ENCODE measurements around the gene LSAMP. TPM values are rescaled to one million over a fixed set of nuclear protein-coding genes. Genes with fewer than 3 reads are reported as not detected.
A peak's percentile ranks its signal among the peaks of the same experiment; 100 is the strongest.

Gene LSAMP
- total RNA-seq, 1 experiment from 2014 or later: 10.1 TPM

DNA sequence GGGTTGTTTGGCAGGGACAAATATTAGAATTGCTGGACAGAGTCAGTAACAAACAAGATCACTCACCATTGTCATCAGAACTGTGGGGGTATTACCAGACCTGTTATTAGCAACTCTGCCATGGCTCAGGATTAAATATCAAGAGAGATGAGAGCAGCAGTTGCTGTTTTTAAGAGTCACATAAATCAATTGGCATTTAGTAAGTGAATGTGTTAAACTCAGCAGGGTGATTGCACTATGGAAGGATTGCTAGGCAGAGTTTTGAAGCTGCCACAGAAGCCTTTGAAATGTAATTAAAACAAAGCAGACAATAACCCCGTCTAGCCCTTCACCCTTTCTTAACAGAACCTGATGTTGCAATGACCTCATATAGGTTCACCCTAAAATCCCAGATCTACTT lies 583.2 kb downstream of the LSAMP start:
- BruUV-seq (replicated peaks): no TSS peak
- POLR2A ChIA-PET (ENCODE audit: low non-redundant PET): interaction anchor here (1.1 kb wide), 1 partner anchor 23 kb away, joined by 14 read pairs; no protein-coding TSS in a partner anchor
- intact Hi-C loops (cut with micrococcal nuclease; ENCODE audit: unreplicated experiment): loop anchor here (1.0 to 10.0 kb wide), 3 partner anchors 60 to 897 kb away; no protein-coding TSS in a partner anchor
- Histone ChIP-seq H3K4me1 (ENCODE audit: insufficient read depth, low read length, poor library complexity, severe bottlenecking) (peaks cover 77% of the 10 kb centered on the region), H3K36me3 (ENCODE audit: insufficient read depth, low read length, poor library complexity, severe bottlenecking) (no peaks in the 10 kb centered on the region), H3K27me3 (replicated peaks; ENCODE audit: insufficient read depth, low read depth, low read length, poor library complexity) (no peaks in the 10 kb centered on the region), H3K4me3 (ENCODE audit: low read depth, low read length, poor library complexity, severe bottlenecking) (peak overlapping the region; percentile 6), H3K9me3 (ENCODE audit: low read depth, low read length, poor library complexity, severe bottlenecking) (no peaks in the 10 kb centered on the region), H3K27ac (ENCODE audit: low read depth, low read length, poor library complexity, severe bottlenecking) (peak overlapping the region; percentile 100)
- CTCF ChIA-PET: interaction anchor here (0.8 kb wide), 1 partner anchor 23 kb away, joined by 4 read pairs; no protein-coding TSS in a partner anchor
- peak; percentile 93 for DNase-seq (ENCODE audit: low spot score)
- no peak for TF ChIP-seq EZH2 (IDR thresholded peaks at IDR 0.05; ENCODE audit: borderline replicate concordance, low read depth, low read length, poor library complexity, severe bottlenecking)
- TF ChIP-seq, protein P1, sequence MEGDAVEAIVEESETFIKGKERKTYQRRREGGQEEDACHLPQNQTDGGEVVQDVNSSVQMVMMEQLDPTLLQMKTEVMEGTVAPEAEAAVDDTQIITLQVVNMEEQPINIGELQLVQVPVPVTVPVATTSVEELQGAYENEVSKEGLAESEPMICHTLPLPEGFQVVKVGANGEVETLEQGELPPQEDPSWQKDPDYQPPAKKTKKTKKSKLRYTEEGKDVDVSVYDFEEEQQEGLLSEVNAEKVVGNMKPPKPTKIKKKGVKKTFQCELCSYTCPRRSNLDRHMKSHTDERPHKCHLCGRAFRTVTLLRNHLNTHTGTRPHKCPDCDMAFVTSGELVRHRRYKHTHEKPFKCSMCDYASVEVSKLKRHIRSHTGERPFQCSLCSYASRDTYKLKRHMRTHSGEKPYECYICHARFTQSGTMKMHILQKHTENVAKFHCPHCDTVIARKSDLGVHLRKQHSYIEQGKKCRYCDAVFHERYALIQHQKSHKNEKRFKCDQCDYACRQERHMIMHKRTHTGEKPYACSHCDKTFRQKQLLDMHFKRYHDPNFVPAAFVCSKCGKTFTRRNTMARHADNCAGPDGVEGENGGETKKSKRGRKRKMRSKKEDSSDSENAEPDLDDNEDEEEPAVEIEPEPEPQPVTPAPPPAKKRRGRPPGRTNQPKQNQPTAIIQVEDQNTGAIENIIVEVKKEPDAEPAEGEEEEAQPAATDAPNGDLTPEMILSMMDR (conservative IDR thresholded peaks at IDR 0.05; ENCODE audit: low read depth, low read length): no peak

- TF ChIP-seq, protein P1 (conservative IDR thresholded peaks at IDR 0.05; ENCODE audit: low read depth, low read length): peak; percentile 44
- no peak for TF ChIP-seq EZH2 (IDR thresholded peaks at IDR 0.05; ENCODE audit: borderline replicate concordance, low read depth, low read length, poor library complexity, severe bottlenecking)
- ChIA-PET CTCF (interaction anchor here (0.8 kb wide), 1 partner anchor 22 kb away, joined by 4 read pairs; no protein-coding TSS in a partner anchor), POLR2A (ENCODE audit: low non-redundant PET) (interaction anchor here (2.2 kb wide), 1 partner anchor 22 kb away, joined by 12 read pairs; no protein-coding TSS in a partner anchor)
- Histone ChIP-seq H3K4me1 (ENCODE audit: insufficient read depth, low read length, poor library complexity, severe bottlenecking) (peaks cover 86% of the 10 kb centered on the region), H3K36me3 (ENCODE audit: insufficient read depth, low read length, poor library complexity, severe bottlenecking) (no peaks in the 10 kb centered on the region), H3K4me3 (ENCODE audit: low read depth, low read length, poor library complexity, severe bottlenecking) (peak overlapping the region; percentile 6), H3K9me3 (ENCODE audit: low read depth, low read length, poor library complexity, severe bottlenecking) (no peaks in the 10 kb centered on the region), H3K27ac (ENCODE audit: low read depth, low read length, poor library complexity, severe bottlenecking) (peak overlapping the region; percentile 100), H3K27me3 (replicated peaks; ENCODE audit: insufficient read depth, low read depth, low read length, poor library complexity) (no peaks in the 10 kb centered on the region)
- peak; percentile 95 for DNase-seq (ENCODE audit: low spot score)
- no TSS peak for BruUV-seq (replicated peaks)
- intact Hi-C loops (cut with micrococcal nuclease; ENCODE audit: unreplicated experiment): loop anchor here (1.0 to 10.0 kb wide), 3 partner anchors 136 to 284 kb away; no protein-coding TSS in a partner anchor
Measured at GRCh38 chr3:115861166-115861733, 584.0 kb downstream of the LSAMP start.

DNA sequence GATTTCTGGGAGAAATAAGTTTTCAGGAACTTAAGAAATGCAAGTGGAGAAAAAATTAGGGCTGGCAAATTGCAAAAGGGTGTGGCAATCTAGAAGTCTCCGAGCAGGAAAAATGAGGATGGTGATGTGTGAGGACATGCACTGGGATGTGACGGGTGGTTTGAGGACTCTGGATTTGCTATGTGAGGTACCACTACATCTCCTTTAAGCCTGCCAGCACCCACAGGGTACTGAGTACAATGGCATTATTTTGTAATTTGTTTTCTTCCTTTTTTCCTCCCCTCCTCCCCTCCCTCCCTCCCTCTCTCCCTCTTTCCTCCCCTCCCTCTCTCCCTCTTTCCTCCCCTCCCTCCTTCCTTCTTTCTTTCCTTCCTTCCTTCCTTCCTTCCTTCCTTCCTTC lies 584.5 kb downstream of the LSAMP start:
- ChIA-PET CTCF (interaction anchor here (1.5 kb wide), 2 partner anchors 22 to 62 kb away, joined by 4 to 8 read pairs; no protein-coding TSS in a partner anchor), POLR2A (ENCODE audit: low non-redundant PET) (interaction anchor here (2.2 kb wide), 1 partner anchor 22 kb away, joined by 12 read pairs; no protein-coding TSS in a partner anchor)
- no peaks in the 10 kb centered on the region for H3K36me3 ChIP-seq (ENCODE audit: insufficient read depth, low read length, poor library complexity, severe bottlenecking)
- H3K4me1 ChIP-seq (ENCODE audit: insufficient read depth, low read length, poor library complexity, severe bottlenecking): peaks cover 86% of the 10 kb centered on the region
- no TSS peak for BruUV-seq (replicated peaks)
- H3K9me3 ChIP-seq (ENCODE audit: low read depth, low read length, poor library complexity, severe bottlenecking): no peaks in the 10 kb centered on the region
- peak overlapping the region; percentile 97 for H3K27ac ChIP-seq (ENCODE audit: low read depth, low read length, poor library complexity, severe bottlenecking)
- no peak overlapping the region for H3K4me3 ChIP-seq (ENCODE audit: low read depth, low read length, poor library complexity, severe bottlenecking)
- peak; percentile 95 for DNase-seq (ENCODE audit: low spot score)
- no peaks in the 10 kb centered on the region for H3K27me3 ChIP-seq (replicated peaks; ENCODE audit: insufficient read depth, low read depth, low read length, poor library complexity)
- TF ChIP-seq, protein P1 (conservative IDR thresholded peaks at IDR 0.05; ENCODE audit: low read depth, low read length): no peak
- TF ChIP-seq EZH2 (IDR thresholded peaks at IDR 0.05; ENCODE audit: borderline replicate concordance, low read depth, low read length, poor library complexity, severe bottlenecking): no peak
- intact Hi-C loops (cut with micrococcal nuclease; ENCODE audit: unreplicated experiment): loop anchor here (1.0 to 10.0 kb wide), 4 partner anchors 21 to 284 kb away; no protein-coding TSS in a partner anchor

Measured in A673 (cell line).